C1 segment of cervical spinal cord (tissue), 14 donors: Measurements from ENCODE around the gene GPR25.

Experiments
- DNase-seq, 14 donors: peaks; one replicate each; lab custom pipeline; 2025; lab: John Stamatoyannopoulos, UW

Gene GPR25

GRCh38 chr1:200873116-200873670 lies 412 bp downstream of the GPR25 start:
- peak in 1 of 14 donors; percentile 6 for DNase-seq

GRCh38 chr1:200873671-200874397 lies 1.1 kb downstream of the GPR25 start:
- no peak for DNase-seq

- no peak for DNase-seq
Observed at GRCh38 chr1:200874694-200875093, 1.9 kb downstream of the GPR25 start.

GRCh38 chr1:200875416-200875815 lies 2.6 kb downstream of the GPR25 start:
- no peak for DNase-seq

- no peak for DNase-seq
Observed at GRCh38 chr1:200877010-200877409, 4.2 kb downstream of the GPR25 start.

- no peak for DNase-seq
Observed at GRCh38 chr1:200877839-200878551, 5.2 kb downstream of the GPR25 start.

GRCh38 chr1:200880212-200880611 lies 7.4 kb downstream of the GPR25 start:
- DNase-seq: no peak

GRCh38 chr1:200883118-200883517 lies 10.3 kb downstream of the GPR25 start:
- no peak for DNase-seq

- DNase-seq: no peak
Observed at GRCh38 chr1:200885623-200886402, 13.0 kb downstream of the GPR25 start.

GRCh38 chr1:200886594-200886993 lies 13.8 kb downstream of the GPR25 start:
- DNase-seq: no peak

- DNase-seq: no peak
Observed at GRCh38 chr1:200887036-200887435, 14.3 kb downstream of the GPR25 start.

- no peak for DNase-seq
Observed at GRCh38 chr1:200887772-200888348, 15.1 kb downstream of the GPR25 start.

GRCh38 chr1:200888349-200888838 lies 15.6 kb downstream of the GPR25 start:
- no peak for DNase-seq

GRCh38 chr1:200889571-200889970 lies 16.8 kb downstream of the GPR25 start:
- DNase-seq: no peak

GRCh38 chr1:200890027-200890426 lies 17.2 kb downstream of the GPR25 start:
- no peak for DNase-seq

- peak in 4 of 14 donors; percentile 19 to 51 (median 30) for DNase-seq
Observed at GRCh38 chr1:200890818-200891773, 18.3 kb downstream of the GPR25 start.

GRCh38 chr1:200891774-200892157 lies 19.0 kb downstream of the GPR25 start:
- no peak for DNase-seq

GRCh38 chr1:200892546-200892945 lies 19.8 kb downstream of the GPR25 start:
- DNase-seq: no peak

- DNase-seq: no peak
Observed at GRCh38 chr1:200892958-200893357, 20.2 kb downstream of the GPR25 start.

- no peak for DNase-seq
Observed at GRCh38 chr1:200893411-200893901, 20.7 kb downstream of the GPR25 start.
